Uterus (tissue), 2 donors: ENCODE data around the gene NOTUM.

ENCODE experiments used
- CTCF ChIP-seq, 4 experiments: fragments of 200-600 bp in 2 of 4; fragments of 450-650 bp in 2 of 4; sonication (generic) in 2 of 4; IDR thresholded peaks; one replicate each; pipeline ENCODE4 v1.5.1; 2016 to 2019; ENCODE audit warnings: antibody characterized with exemption in 4 of 4, mild to moderate bottlenecking in 2 of 4, moderate library complexity in 1 of 4
- POLR2A ChIP-seq, 2 donors: fragments of 450-650 bp; IDR thresholded peaks; one replicate each; pipeline ENCODE4 v1.6.1; 2016; ENCODE audit warnings: antibody characterized with exemption in 2 of 2, mild to moderate bottlenecking in 1 of 2, moderate library complexity in 1 of 2

DNA sequence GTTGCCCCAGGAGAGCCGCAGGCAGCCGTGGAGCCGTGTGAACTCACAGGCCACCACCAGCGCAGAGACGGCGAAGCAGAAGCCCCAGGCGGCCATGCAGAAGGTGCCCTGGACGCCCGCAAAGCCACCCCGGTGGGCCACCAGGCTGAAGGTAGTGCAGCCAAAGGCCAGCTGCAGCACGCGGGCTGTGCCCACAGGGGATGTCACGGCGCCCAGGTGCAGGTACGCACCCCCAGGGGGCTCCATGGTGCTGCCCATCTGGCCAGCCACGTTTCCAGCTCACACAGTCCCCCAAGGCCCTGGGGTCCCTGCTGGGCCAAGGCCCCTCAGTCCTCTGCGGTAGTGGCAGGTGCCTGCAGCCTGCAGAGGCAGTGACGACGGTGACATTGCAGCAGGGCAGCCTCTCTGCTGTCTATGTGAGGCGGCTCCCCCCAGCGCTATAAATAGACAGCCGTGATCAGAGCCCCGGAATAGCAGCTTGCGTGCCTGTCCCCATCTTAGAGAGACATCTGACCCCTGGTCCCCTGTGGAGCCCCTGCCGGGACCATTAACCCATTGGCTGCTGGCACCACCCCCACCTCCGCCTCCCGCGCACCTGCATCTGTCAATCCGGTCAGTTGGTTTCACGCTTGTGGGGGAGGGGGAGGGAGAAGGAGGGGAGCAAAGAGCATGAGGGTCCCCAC lies 19.4 kb downstream of the NOTUM start:
- TF ChIP-seq CTCF (IDR thresholded peaks at IDR 0.05) = no peak
- TF ChIP-seq POLR2A (IDR thresholded peaks at IDR 0.05) = no peak
